Osteocyte (in vitro differentiated cells): ENCODE measurements around the gene DYNC1H1. TPM values are rescaled to one million over a fixed set of nuclear protein-coding genes. Genes with fewer than 3 reads are reported as not detected.

Source experiments
- DNase-seq: peaks from one replicate; pipeline ENCODE4 v3.0.0; 2021; ENCODE audit warnings: mixed read lengths; ENCODE audit not compliant: unreplicated experiment; ENCODE audit errors: extremely low spot score
- H3K27ac Mint-ChIP-seq: one replicate; pipeline ENCODE4 v1.8.0; 2021; ENCODE audit warnings: mild to moderate bottlenecking, mixed read lengths; ENCODE audit not compliant: unreplicated experiment
- H3K27me3 Mint-ChIP-seq: one replicate; pipeline ENCODE4 v1.8.0; 2021; ENCODE audit warnings: mixed read lengths; ENCODE audit not compliant: unreplicated experiment
- H3K36me3 Mint-ChIP-seq: one replicate; pipeline ENCODE4 v1.8.0; 2021; ENCODE audit warnings: mixed read lengths; ENCODE audit not compliant: unreplicated experiment
- H3K4me1 Mint-ChIP-seq: one replicate; pipeline ENCODE4 v1.8.0; 2021; ENCODE audit warnings: mixed read lengths; ENCODE audit not compliant: unreplicated experiment
- H3K4me3 Mint-ChIP-seq: one replicate; pipeline ENCODE4 v1.8.0; 2021; ENCODE audit warnings: mild to moderate bottlenecking, moderate library complexity, mixed read lengths; ENCODE audit not compliant: unreplicated experiment
- H3K9me3 Mint-ChIP-seq: one replicate; pipeline ENCODE4 v1.8.0; 2021; ENCODE audit warnings: mixed read lengths; ENCODE audit not compliant: unreplicated experiment
- CTCF ChIP-seq: fragments of 200-600 bp; sonication (generic); IDR thresholded peaks from 2 replicates; pipeline ENCODE4 v1.5.0; 2021; ENCODE audit warnings: antibody characterized with exemption, mild to moderate bottlenecking, moderate library complexity
- total RNA-seq: library from RNA; stranded (reverse); gene quantifications from 2 replicates; pipeline ENCODE4 v1.2.1, GENCODE V29; 2021

Gene DYNC1H1
- total RNA-seq, 1 donor from 2014 or later, result 821 TPM

GRCh38 chr14:101961011-101961721 is 3.2 kb upstream of the DYNC1H1 start:
- H3K27me3 Mint-ChIP-seq, result no peaks in the 10 kb centered on the region
- H3K4me3 Mint-ChIP-seq, result no peak overlapping the region
- peak overlapping the region; percentile 77 for H3K27ac Mint-ChIP-seq
- TF ChIP-seq CTCF, result peak; percentile 85
- peaks cover 35% of the 10 kb centered on the region for H3K4me1 Mint-ChIP-seq
- no peaks in the 10 kb centered on the region for H3K36me3 Mint-ChIP-seq
- peak; percentile 90 for DNase-seq
- H3K9me3 Mint-ChIP-seq, result no peaks in the 10 kb centered on the region

DNA sequence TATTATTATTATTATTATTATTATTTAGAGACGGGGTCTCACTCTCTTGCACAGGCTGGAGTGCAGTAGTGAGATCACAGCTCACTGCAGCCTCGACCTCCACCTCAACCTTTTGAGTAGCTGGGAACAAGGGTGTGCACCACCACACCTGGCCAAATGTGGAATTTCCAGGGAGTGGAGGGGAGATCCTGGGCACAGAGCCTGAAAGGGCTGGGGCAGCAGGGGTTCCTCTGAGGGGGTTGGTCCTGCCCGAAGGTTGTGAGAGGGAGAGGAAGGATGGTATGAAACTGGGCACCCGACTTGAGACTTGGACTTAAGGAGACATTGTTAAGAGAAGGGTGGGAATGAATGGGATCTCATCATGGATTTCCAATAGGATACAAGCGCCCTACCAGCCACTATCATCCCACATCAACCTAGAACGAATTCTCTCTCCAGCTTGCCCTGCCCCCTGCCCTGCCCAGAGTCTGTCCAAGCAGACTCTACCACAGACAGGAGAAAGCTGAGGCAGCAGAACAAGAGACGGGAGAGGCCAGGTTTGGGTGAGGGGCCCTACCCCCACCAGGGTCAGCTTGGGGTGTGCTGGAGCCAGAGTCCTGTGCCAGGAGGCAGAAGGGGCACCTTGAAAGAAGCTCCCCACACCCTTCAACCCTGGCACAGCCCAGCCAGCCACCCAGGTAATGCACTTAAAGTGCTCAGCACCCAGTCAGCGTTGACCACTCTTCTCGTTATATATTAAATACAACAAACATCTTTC is 2.4 kb upstream of the DYNC1H1 start:
- Mint-ChIP-seq H3K4me1 (peaks cover 43% of the 10 kb centered on the region), H3K4me3 (no peak overlapping the region), H3K9me3 (no peaks in the 10 kb centered on the region), H3K36me3 (no peaks in the 10 kb centered on the region), H3K27me3 (no peaks in the 10 kb centered on the region), H3K27ac (peak overlapping the region; percentile 84)
- no peak for TF ChIP-seq CTCF
- no peak for DNase-seq

GRCh38 chr14:101962503-101962874 is 1.9 kb upstream of the DYNC1H1 start:
- TF ChIP-seq CTCF, result no peak
- no peaks in the 10 kb centered on the region for H3K9me3 Mint-ChIP-seq
- peaks cover 47% of the 10 kb centered on the region for H3K4me1 Mint-ChIP-seq
- H3K4me3 Mint-ChIP-seq, result peak overlapping the region; percentile 28
- H3K36me3 Mint-ChIP-seq, result no peaks in the 10 kb centered on the region
- H3K27ac Mint-ChIP-seq, result peak overlapping the region; percentile 84
- no peaks in the 10 kb centered on the region for H3K27me3 Mint-ChIP-seq
- DNase-seq, result peak; percentile 92

GRCh38 chr14:101963052-101963451 is 1.3 kb upstream of the DYNC1H1 start:
- Mint-ChIP-seq H3K4me1 (peaks cover 53% of the 10 kb centered on the region), H3K27me3 (no peaks in the 10 kb centered on the region), H3K4me3 (no peak overlapping the region), H3K36me3 (peaks cover 2% of the 10 kb centered on the region), H3K27ac (peak overlapping the region; percentile 84), H3K9me3 (no peaks in the 10 kb centered on the region)
- TF ChIP-seq CTCF, result no peak
- no peak for DNase-seq

DNA sequence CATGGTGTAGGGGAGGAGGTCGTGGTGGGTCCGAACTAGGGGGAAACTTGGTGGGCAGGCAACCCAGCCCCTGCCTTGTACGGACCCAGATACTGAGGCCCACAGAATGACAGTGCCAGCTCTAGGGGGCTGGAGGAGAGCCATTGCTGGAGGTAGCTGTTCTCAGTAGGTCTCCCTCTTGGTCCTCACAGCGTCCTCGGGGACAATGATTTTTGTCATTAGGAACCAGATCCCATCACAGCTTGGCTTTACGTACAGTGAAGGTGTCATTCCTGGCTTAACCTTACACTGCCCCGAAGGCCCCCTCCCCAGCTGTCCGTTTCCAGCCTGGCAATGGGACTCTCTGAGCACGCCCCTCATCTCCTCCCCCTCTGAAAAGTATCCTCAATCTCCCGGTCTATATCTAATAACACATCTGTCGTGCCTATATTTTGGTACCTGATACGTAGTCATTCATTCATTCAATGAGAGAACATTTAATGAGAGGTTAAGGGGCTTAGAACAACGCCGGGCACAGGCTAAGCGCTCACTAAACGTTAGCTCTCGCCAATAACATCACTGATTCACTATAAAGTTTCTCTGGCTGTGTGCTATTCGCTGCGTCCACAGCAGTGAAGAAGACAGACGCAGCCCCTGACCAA is 597 bp upstream of the DYNC1H1 start:
- TF ChIP-seq CTCF, result no peak
- Mint-ChIP-seq H3K4me3 (peak overlapping the region; percentile 62), H3K9me3 (no peaks in the 10 kb centered on the region), H3K36me3 (peaks cover 2% of the 10 kb centered on the region), H3K4me1 (peaks cover 59% of the 10 kb centered on the region), H3K27me3 (no peaks in the 10 kb centered on the region), H3K27ac (peak overlapping the region; percentile 84)
- no peak for DNase-seq
